Measurements from ENCODE around the gene TMEM101. TPM values are rescaled to one million over a fixed set of nuclear protein-coding genes. Genes with fewer than 3 reads are reported as not detected.

Gene TMEM101
- total and polyA plus RNA-seq, 2 donors (not counting 3 experiments of a cell fraction or from before 2014, with no cell fraction given): 30.4 to 60.2 TPM

GRCh38 chr17:44006272-44006597, 8.5 kb downstream of the TMEM101 start:
- intact Hi-C loops (cut with micrococcal nuclease): loop anchor here (1.0 to 10.0 kb wide), 4 partner anchors 8 to 109 kb away; partner anchors contain the start of genes G6PC3 and TMEM101

More at GRCh38 chr17:44006272-44006597, 8.5 kb downstream of the TMEM101 start:
- H3K4me3 ChIP-seq (replicated peaks in 1 of 3; ENCODE audit: insufficient read depth in 1 of 3, low read depth in 1 of 3, low read length in 3 of 3): peak overlapping the region in 2 of 3 experiments; percentile 37 to 56
- no TSS peak for BruUV-seq (replicated peaks)
- no peaks in the 10 kb centered on the region for H3K27me3 ChIP-seq (ENCODE audit: control insufficient read depth in 2 of 2, insufficient read depth in 2 of 2, low read length in 2 of 2)
- H3K36me3 ChIP-seq (ENCODE audit: control insufficient read depth in 2 of 2, extremely low read depth in 1 of 2, insufficient read depth in 2 of 2, low read length in 2 of 2): no peaks in the 10 kb centered on the region
- FAIRE-seq (no peak), DNase-seq (ENCODE audit: low read depth, low spot score) (no peak)
- H3K27ac ChIP-seq (ENCODE audit: insufficient read depth, low read depth, low read length): no peak overlapping the region
- POLR2A ChIA-PET: interaction anchor here (0.6 to 1.0 kb wide), 3 partner anchors 60 to 273 kb away, joined by 3 to 16 read pairs (median 4); partner anchors contain the start of gene LSM12
- H4K20me1 ChIP-seq (replicated peaks; ENCODE audit: control insufficient read depth, extremely low read depth, insufficient read depth, low read length): no peaks in the 10 kb centered on the region
- no peak overlapping the region for H3K9ac ChIP-seq (replicated peaks; ENCODE audit: extremely low read depth, insufficient read depth, low read length)
- no peaks in the 10 kb centered on the region for H3K9me3 ChIP-seq (replicated peaks; ENCODE audit: control insufficient read depth, insufficient read depth, low read length)
- peak overlapping the region; percentile 9 for H2AFZ ChIP-seq (ENCODE audit: low read depth, low read length)
- peak overlapping the region; percentile 50 for H3K4me2 ChIP-seq (ENCODE audit: insufficient read depth, low read length)
- CTCF ChIA-PET: interaction anchor here (1.0 to 6.0 kb wide), 9 partner anchors 11 to 163 kb away, joined by 3 to 27 read pairs (median 3); no protein-coding TSS in a partner anchor
- H3K4me1 ChIP-seq (ENCODE audit: control insufficient read depth, extremely low read depth, insufficient read depth, low read length): peaks cover 38% of the 10 kb centered on the region
- H3K79me2 ChIP-seq (ENCODE audit: control insufficient read depth, insufficient read depth, low read length): peaks cover 9% of the 10 kb centered on the region
- no peak for TF ChIP-seq MYC (IDR thresholded peaks at IDR 0.05; ENCODE audit: low read depth, low read length)
- TF ChIP-seq JUN (IDR thresholded peaks at IDR 0.05; ENCODE audit: borderline replicate concordance, insufficient read depth, insufficient read length, low read depth): no peak
- TF ChIP-seq FOS (IDR thresholded peaks at IDR 0.05; ENCODE audit: borderline replicate concordance, insufficient read depth, low read length): no peak
- no peak for TF ChIP-seq POLR2A (IDR thresholded peaks at IDR 0.05; ENCODE audit: low read depth, low read length)
- TF ChIP-seq EZH2 (IDR thresholded peaks at IDR 0.05; ENCODE audit: borderline replicate concordance, low read depth, low read length, severe bottlenecking): no peak
- TF ChIP-seq MAX (IDR thresholded peaks at IDR 0.05; ENCODE audit: insufficient read depth, insufficient read length): no peak
- TF ChIP-seq POLR2AphosphoS5 (IDR thresholded peaks at IDR 0.05; ENCODE audit: insufficient read depth, low read depth, low read length): no peak
- TF ChIP-seq CTCF (IDR thresholded peaks at IDR 0.05; ENCODE audit: extremely low read depth in 1 of 2, insufficient read depth in 1 of 2, low read depth in 1 of 2, low read length in 2 of 2): no peak
- TF ChIP-seq GATA2 (IDR thresholded peaks at IDR 0.05; ENCODE audit: insufficient read depth, insufficient read length, low read depth, low read length): no peak
- dilution Hi-C loops (cut with MboI; ENCODE audit: extremely low pct_ligation_motif_present, low sequenced_read_pairs): no loop called here
- H3K9me1 ChIP-seq (replicated peaks; ENCODE audit: control insufficient read depth, extremely low read depth, insufficient read depth, low read length): no peaks in the 10 kb centered on the region

Measured in endothelial cell of umbilical vein (primary cell).